OCI-LY7 (cell line): ENCODE measurements around the gene TFG. TPM values are rescaled to one million over a fixed set of nuclear protein-coding genes. Genes with fewer than 3 reads are reported as not detected.

Experiments
- BruUV-seq: library from RNA; stranded (reverse); fragments of 400-500 nt; replicated peaks from 2 replicates; lab custom pipeline; 2021; lab: Mats Ljungman, UMichigan
- CTCF ChIA-PET: fragments of 300-600 bp; sonication (Branson Sonifier 250); formaldehyde crosslinking; loops from one replicate; lab custom pipeline; 2022; ENCODE audit warnings: antibody characterized with exemption; ENCODE audit not compliant: unreplicated experiment; lab: Charles Lee
- POLR2A ChIA-PET: fragments of 300-600 bp; sonication (Branson Sonifier 250); formaldehyde crosslinking; loops from one replicate; lab custom pipeline; 2022; ENCODE audit warnings: antibody characterized with exemption; lab: Charles Lee
- DNase-seq: peaks from one replicate; pipeline ENCODE4 v3.0.0-alpha.2; 2015; ENCODE audit warnings: low spot score
- H2AFZ ChIP-seq: fragments of 200-600 bp; sonication (generic), shearing (Covaris generic); 2 replicates; pipeline ENCODE4 v1.6.1; 2014; ENCODE audit warnings: mild to moderate bottlenecking, antibody characterized with exemption, low read length, moderate library complexity
- H3K27ac ChIP-seq: fragments of 200-600 bp; sonication (generic); 2 replicates; pipeline ENCODE4 v1.5.1; 2014; ENCODE audit warnings: mixed run types, low read depth, mild to moderate bottlenecking, moderate library complexity, low read length, inconsistent platforms; ENCODE audit not compliant: poor library complexity, severe bottlenecking
- H3K36me3 ChIP-seq: fragments of 200-600 bp; sonication (generic); 2 replicates; pipeline ENCODE4 v1.6.1; 2014; ENCODE audit warnings: mild to moderate bottlenecking, antibody characterized with exemption, low read length, moderate library complexity, mixed read lengths; ENCODE audit not compliant: insufficient read depth
- H3K4me1 ChIP-seq: fragments of 200-600 bp; sonication (generic); 2 replicates; pipeline ENCODE4 v1.5.1; 2014; ENCODE audit warnings: mild to moderate bottlenecking, low read length; ENCODE audit not compliant: insufficient read depth, poor library complexity, severe bottlenecking
- H3K4me2 ChIP-seq: fragments of 200-600 bp; sonication (generic); 2 replicates; pipeline ENCODE4 v1.6.1; 2014; ENCODE audit warnings: mild to moderate bottlenecking, low read length
- H3K4me3 ChIP-seq: fragments of 200-600 bp; sonication (generic); 2 replicates; pipeline ENCODE4 v1.5.1; 2014; ENCODE audit warnings: mild to moderate bottlenecking, low read depth, low read length; ENCODE audit not compliant: poor library complexity, severe bottlenecking
- H3K79me2 ChIP-seq: fragments of 200-600 bp; sonication (generic); 2 replicates; pipeline ENCODE4 v1.6.1; 2016; ENCODE audit warnings: low read depth, mild to moderate bottlenecking, low read length, moderate library complexity, mixed read lengths; ENCODE audit not compliant: insufficient read depth
- H3K9me2 ChIP-seq: fragments of 200-600 bp; sonication (generic); 2 replicates; pipeline ENCODE4 v1.6.1; 2016; ENCODE audit warnings: mild to moderate bottlenecking, low read length, mixed read lengths; ENCODE audit not compliant: insufficient read depth
- H3K9me3 ChIP-seq: fragments of 200-600 bp; sonication (generic); 2 replicates; pipeline ENCODE4 v1.6.1; 2014; ENCODE audit warnings: mild to moderate bottlenecking, mixed run types, low read length, mixed read lengths
- H4K20me1 ChIP-seq: fragments of 200-600 bp; sonication (generic); 2 replicates; pipeline ENCODE4 v1.6.1; 2014; ENCODE audit warnings: mild to moderate bottlenecking, antibody characterized with exemption, low read length, moderate library complexity, mixed read lengths; ENCODE audit not compliant: insufficient read depth
- EZH2phosphoT487 ChIP-seq: fragments of 200-600 bp; sonication (generic); IDR thresholded peaks from 2 replicates; pipeline ENCODE4 v1.6.1; 2018; ENCODE audit warnings: low read depth, borderline replicate concordance, mild to moderate bottlenecking, mixed run types, antibody characterized with exemption, low read length, moderate library complexity, mixed read lengths
- intact Hi-C: fragments of 100-400 bp; cut with micrococcal nuclease; formaldehyde crosslinking; loops from one replicate; pipeline ENCODE4 v1.10.0; 2022; ENCODE audit not compliant: unreplicated experiment
- total RNA-seq, 2 experiments: library from RNA; depleted of rRNA in 1 of 2; stranded (reverse); fragments of >200 nt in 1 of 2; shearing (Covaris generic) in 1 of 2; gene quantifications; 2 replicates each; pipeline ENCODE4 v1.2.3, GENCODE V29; 2014 to 2022
- TF ChIP-seq, protein P1 (sequence below): fragments of 200-600 bp; sonication (generic); conservative IDR thresholded peaks from 2 replicates; pipeline ENCODE4 v1.5.1; 2014; ENCODE audit warnings: mild to moderate bottlenecking, antibody characterized with exemption, low read length, moderate library complexity, mixed read lengths

TFG gene
- total RNA-seq, 2 experiments from 2014 or later = 29.4 to 61.1 TPM

DNA sequence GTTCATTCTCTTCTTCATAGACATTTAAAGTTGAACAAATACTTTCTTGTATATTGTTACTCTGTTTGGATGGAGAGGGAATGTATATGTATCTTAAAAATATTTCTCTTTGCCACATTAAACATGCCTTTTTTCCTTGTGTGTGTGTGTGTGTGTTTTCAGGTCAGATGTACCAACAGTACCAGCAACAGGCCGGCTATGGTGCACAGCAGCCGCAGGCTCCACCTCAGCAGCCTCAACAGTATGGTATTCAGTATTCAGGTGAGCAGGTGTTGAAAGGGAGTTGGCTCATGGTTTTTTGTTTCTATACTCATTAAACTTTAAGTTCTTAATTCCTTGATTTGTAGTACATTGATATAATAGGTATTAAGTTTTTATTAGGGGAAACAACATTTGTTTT, 35.4 kb downstream of the TFG start:
- Histone ChIP-seq H3K79me2 (no peaks in the 10 kb centered on the region), H3K9me2 (no peaks in the 10 kb centered on the region), H3K27ac (no peak overlapping the region), H3K4me1 (no peaks in the 10 kb centered on the region), H3K4me3 (no peak overlapping the region), H3K9me3 (no peaks in the 10 kb centered on the region), H3K36me3 (peaks cover 86% of the 10 kb centered on the region), H4K20me1 (no peaks in the 10 kb centered on the region), H3K4me2 (no peak overlapping the region), H2AFZ (no peak overlapping the region)
- intact Hi-C loops = no loop called here
- TF ChIP-seq, protein P1, sequence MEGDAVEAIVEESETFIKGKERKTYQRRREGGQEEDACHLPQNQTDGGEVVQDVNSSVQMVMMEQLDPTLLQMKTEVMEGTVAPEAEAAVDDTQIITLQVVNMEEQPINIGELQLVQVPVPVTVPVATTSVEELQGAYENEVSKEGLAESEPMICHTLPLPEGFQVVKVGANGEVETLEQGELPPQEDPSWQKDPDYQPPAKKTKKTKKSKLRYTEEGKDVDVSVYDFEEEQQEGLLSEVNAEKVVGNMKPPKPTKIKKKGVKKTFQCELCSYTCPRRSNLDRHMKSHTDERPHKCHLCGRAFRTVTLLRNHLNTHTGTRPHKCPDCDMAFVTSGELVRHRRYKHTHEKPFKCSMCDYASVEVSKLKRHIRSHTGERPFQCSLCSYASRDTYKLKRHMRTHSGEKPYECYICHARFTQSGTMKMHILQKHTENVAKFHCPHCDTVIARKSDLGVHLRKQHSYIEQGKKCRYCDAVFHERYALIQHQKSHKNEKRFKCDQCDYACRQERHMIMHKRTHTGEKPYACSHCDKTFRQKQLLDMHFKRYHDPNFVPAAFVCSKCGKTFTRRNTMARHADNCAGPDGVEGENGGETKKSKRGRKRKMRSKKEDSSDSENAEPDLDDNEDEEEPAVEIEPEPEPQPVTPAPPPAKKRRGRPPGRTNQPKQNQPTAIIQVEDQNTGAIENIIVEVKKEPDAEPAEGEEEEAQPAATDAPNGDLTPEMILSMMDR = no peak
- TF ChIP-seq EZH2phosphoT487 = no peak
- ChIA-PET CTCF (no interaction called here), POLR2A (interaction anchor here (2.0 kb wide), 1 partner anchor 15 kb away, joined by 5 read pairs; no protein-coding TSS in a partner anchor)
- no TSS peak for BruUV-seq
- DNase-seq = no peak

DNA sequence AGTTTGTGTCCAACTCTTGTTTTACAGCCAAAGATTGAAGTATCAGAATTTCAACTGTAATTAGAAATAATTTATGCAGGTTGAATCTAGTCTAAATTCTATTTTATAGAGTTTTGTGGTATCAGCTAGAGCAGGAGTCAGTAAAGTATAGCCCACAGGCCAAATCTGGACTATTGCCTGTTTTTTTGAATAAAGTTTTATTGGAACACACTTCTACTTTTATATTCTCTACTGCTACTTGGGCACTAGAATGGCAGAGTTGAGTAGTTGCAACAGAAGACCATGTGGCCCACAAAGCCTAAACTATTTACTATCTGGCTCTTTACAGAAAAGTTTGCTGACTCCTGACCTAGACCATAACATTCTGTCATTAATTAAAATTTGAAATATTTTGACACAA, 36.3 kb downstream of the TFG start:
- TF ChIP-seq, protein P1 = no peak
- TF ChIP-seq EZH2phosphoT487 = no peak
- ChIA-PET CTCF (no interaction called here), POLR2A (interaction anchor here (0.6 kb wide), 2 partner anchors 133 to 403 kb away, joined by 3 to 5 read pairs; no protein-coding TSS in a partner anchor)
- H3K27ac ChIP-seq = no peak overlapping the region
- no TSS peak for BruUV-seq
- no peak overlapping the region for H2AFZ ChIP-seq
- peaks cover 83% of the 10 kb centered on the region for H3K36me3 ChIP-seq
- H3K4me3 ChIP-seq = no peak overlapping the region
- no peaks in the 10 kb centered on the region for H4K20me1 ChIP-seq
- H3K9me2 ChIP-seq = no peaks in the 10 kb centered on the region
- intact Hi-C loops = no loop called here
- H3K9me3 ChIP-seq = no peaks in the 10 kb centered on the region
- DNase-seq = no peak
- H3K79me2 ChIP-seq = no peaks in the 10 kb centered on the region
- no peaks in the 10 kb centered on the region for H3K4me1 ChIP-seq
- H3K4me2 ChIP-seq = no peak overlapping the region

DNA sequence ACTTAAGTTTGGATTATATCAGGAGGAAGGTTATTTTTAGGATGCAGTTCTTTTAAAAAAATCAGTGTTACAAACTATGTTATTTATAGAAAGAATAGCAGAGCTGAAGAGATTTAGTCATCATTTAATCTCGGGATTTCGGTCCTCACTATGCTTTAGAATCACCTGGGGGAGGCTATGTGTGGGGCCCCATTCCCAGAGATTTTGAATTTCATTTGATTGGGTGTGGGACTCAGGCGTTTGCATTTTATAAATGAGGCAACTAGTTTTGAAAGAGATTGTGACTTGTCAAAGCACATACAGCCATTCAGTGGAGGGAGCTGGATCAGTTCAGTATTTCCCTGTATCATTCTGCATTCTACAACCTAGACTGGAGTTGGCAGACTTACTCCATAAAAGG, 36.8 kb downstream of the TFG start:
- intact Hi-C loops = no loop called here

More for the DNA sequence above, 36.8 kb downstream of the TFG start:
- Histone ChIP-seq H3K4me3 (no peak overlapping the region), H3K4me2 (no peak overlapping the region), H3K4me1 (no peaks in the 10 kb centered on the region), H2AFZ (no peak overlapping the region), H4K20me1 (no peaks in the 10 kb centered on the region), H3K36me3 (peaks cover 85% of the 10 kb centered on the region), H3K79me2 (no peaks in the 10 kb centered on the region), H3K9me2 (no peaks in the 10 kb centered on the region), H3K9me3 (no peaks in the 10 kb centered on the region), H3K27ac (no peak overlapping the region)
- no TSS peak for BruUV-seq
- ChIA-PET CTCF (no interaction called here), POLR2A (interaction anchor here (0.6 kb wide), 1 partner anchor 134 kb away, joined by 3 read pairs; no protein-coding TSS in a partner anchor)
- no peak for DNase-seq
- TF ChIP-seq, protein P1 = no peak
- TF ChIP-seq EZH2phosphoT487 = no peak
